CD14-positive monocyte (primary cell): ENCODE measurements around the gene FOXE1. TPM values are rescaled to one million over a fixed set of nuclear protein-coding genes. Genes with fewer than 3 reads are reported as not detected.

Experiments used
- DNase-seq, 3 donors: peaks; one replicate each; pipeline ENCODE4 v3.0.0-alpha.2; 2011 to 2022
- H2AFZ ChIP-seq: 2 replicates; pipeline ENCODE4 v1.6.0; 2012; ENCODE audit warnings: mild to moderate bottlenecking, low read depth, low read length, inconsistent platforms; ENCODE audit not compliant: insufficient read depth, poor library complexity, severe bottlenecking
- H3K27ac ChIP-seq, 2 donors: 1 replicate in 1 of 2; 2 replicates in 1 of 2; pipeline ENCODE4 v1.5.1; 2012 to 2013; ENCODE audit warnings: low read length in 2 of 2, control low read depth in 1 of 2, inconsistent platforms in 1 of 2, low read depth in 1 of 2, mild to moderate bottlenecking in 1 of 2
- H3K27me3 ChIP-seq, 2 donors: one replicate each; pipeline versions ENCODE4 v1.6.0 to v1.6.1; 2011 to 2013; ENCODE audit warnings: low read length in 2 of 2; ENCODE audit not compliant: control insufficient read depth in 2 of 2, insufficient read depth in 2 of 2
- H3K36me3 ChIP-seq, 2 donors: replicated peaks in 1 of 2; 1 replicate in 1 of 2; 2 replicates in 1 of 2; pipeline versions ENCODE4 v1.5.1 to v1.6.1; 2012 to 2013; ENCODE audit warnings: low read length in 2 of 2, control low read depth in 1 of 2, inconsistent platforms in 1 of 2, mild to moderate bottlenecking in 1 of 2; ENCODE audit not compliant: insufficient read depth in 2 of 2, control insufficient read depth in 1 of 2
- H3K4me1 ChIP-seq, 2 donors: 1 replicate in 1 of 2; 2 replicates in 1 of 2; pipeline versions ENCODE4 v1.5.1 to v1.6.1; 2012 to 2013; ENCODE audit warnings: low read length in 2 of 2, control low read depth in 1 of 2, inconsistent platforms in 1 of 2, mild to moderate bottlenecking in 1 of 2, moderate library complexity in 1 of 2; ENCODE audit not compliant: insufficient read depth in 2 of 2, control insufficient read depth in 1 of 2
- H3K4me2 ChIP-seq: replicated peaks from 2 replicates; pipeline ENCODE3; 2012; ENCODE audit warnings: low read length, moderate library complexity, mild to moderate bottlenecking; ENCODE audit not compliant: poor library complexity, severe bottlenecking; ENCODE audit errors: extremely low read depth
- H3K4me3 ChIP-seq, 3 experiments: fragments of 200-600 bp in 1 of 3; sonication (generic) in 1 of 3; replicated peaks in 1 of 3; 1 replicate in 2 of 3; 2 replicates in 1 of 3; pipeline ENCODE4 v1.5.1; 2011 to 2013; ENCODE audit warnings: low read length in 3 of 3, mild to moderate bottlenecking in 3 of 3, control low read depth in 2 of 3, low read depth in 2 of 3, inconsistent platforms in 1 of 3, moderate library complexity in 1 of 3
- H3K79me2 ChIP-seq: 2 replicates; pipeline ENCODE4 v1.6.0; 2012; ENCODE audit warnings: mild to moderate bottlenecking, control low read depth, inconsistent platforms, low read length, moderate library complexity; ENCODE audit not compliant: insufficient read depth
- H3K9ac ChIP-seq: 2 replicates; pipeline ENCODE4 v1.6.0; 2017; ENCODE audit warnings: low read length, mild to moderate bottlenecking; ENCODE audit not compliant: insufficient read depth, poor library complexity, severe bottlenecking
- H3K9me3 ChIP-seq, 2 donors: replicated peaks in 1 of 2; 1 replicate in 1 of 2; 2 replicates in 1 of 2; pipeline versions ENCODE4 v1.5.1 to v1.6.1; 2012 to 2013; ENCODE audit warnings: low read length in 2 of 2, control low read depth in 1 of 2; ENCODE audit not compliant: control insufficient read depth in 1 of 2, insufficient read depth in 1 of 2
- H4K20me1 ChIP-seq: 2 replicates; pipeline ENCODE4 v1.6.0; 2012; ENCODE audit warnings: mild to moderate bottlenecking, low read length, control low read depth, moderate library complexity; ENCODE audit not compliant: insufficient read depth
- H3K27ac Mint-ChIP-seq, 7 donors: one replicate each; pipeline ENCODE4 v1.8.0; 2020; ENCODE audit warnings: mild to moderate bottlenecking in 7 of 7, mixed read lengths in 7 of 7, moderate library complexity in 6 of 7, inconsistent platforms in 2 of 7
- H3K27me3 Mint-ChIP-seq, 3 donors: one replicate each; pipeline ENCODE4 v1.8.0; 2021 to 2022; ENCODE audit warnings: low read depth in 3 of 3, mild to moderate bottlenecking in 3 of 3, mixed read lengths in 3 of 3, moderate library complexity in 3 of 3, inconsistent platforms in 1 of 3
- H3K36me3 Mint-ChIP-seq, 2 donors: one replicate each; pipeline ENCODE4 v1.8.0; 2020; ENCODE audit warnings: mixed read lengths in 2 of 2, inconsistent platforms in 1 of 2, mild to moderate bottlenecking in 1 of 2
- H3K4me1 Mint-ChIP-seq: one replicate; pipeline ENCODE4 v1.8.0; 2020; ENCODE audit warnings: mild to moderate bottlenecking, mixed read lengths
- H3K4me3 Mint-ChIP-seq, 2 donors: one replicate each; pipeline ENCODE4 v1.8.0; 2020; ENCODE audit warnings: mild to moderate bottlenecking in 2 of 2, mixed read lengths in 2 of 2, moderate library complexity in 1 of 2
- H3K9me3 Mint-ChIP-seq, 7 donors: one replicate each; pipeline ENCODE4 v1.8.0; 2020 to 2022; ENCODE audit warnings: mixed read lengths in 7 of 7, mild to moderate bottlenecking in 6 of 7, moderate library complexity in 6 of 7, inconsistent platforms in 2 of 7
- WGBS: methylation state at CpG from one replicate; pipeline ENCODE4 v1.1.5; 2013; ENCODE audit warnings: missing lambda C conversion rate; ENCODE audit not compliant: insufficient coverage; 5-methylcytosine and 5-hydroxymethylcytosine counted together
- intact Hi-C, 2 donors: fragments of 100-400 bp; cut with micrococcal nuclease; formaldehyde crosslinking; loops; one replicate each; pipeline versions ENCODE4 v1.15.0 to v1.15.1; 2023
- polyA plus RNA-seq, 3 donors: library from polyadenylated mRNA; depleted of rRNA in 1 of 3; unstranded in 2 of 3; stranded (reverse) in 1 of 3; fragments of 300-500 nt in 2 of 3; fragments of >200 nt in 1 of 3; fragmentation: Illumina TruSeq in 2 of 3; gene quantifications; 1 replicate in 2 of 3; 2 replicates in 1 of 3; pipeline ENCODE4 v1.2.3, GENCODE V29; 2012 to 2021
- TF ChIP-seq, protein P1 (sequence below): fragments of 200-600 bp; IDR thresholded peaks from one replicate; pipeline ENCODE4 v1.8.0; 2022; ENCODE audit warnings: antibody characterized with exemption, mild to moderate bottlenecking

Gene FOXE1
- polyA plus RNA-seq, 3 donors = 0.01 TPM; not detected in 2

DNA sequence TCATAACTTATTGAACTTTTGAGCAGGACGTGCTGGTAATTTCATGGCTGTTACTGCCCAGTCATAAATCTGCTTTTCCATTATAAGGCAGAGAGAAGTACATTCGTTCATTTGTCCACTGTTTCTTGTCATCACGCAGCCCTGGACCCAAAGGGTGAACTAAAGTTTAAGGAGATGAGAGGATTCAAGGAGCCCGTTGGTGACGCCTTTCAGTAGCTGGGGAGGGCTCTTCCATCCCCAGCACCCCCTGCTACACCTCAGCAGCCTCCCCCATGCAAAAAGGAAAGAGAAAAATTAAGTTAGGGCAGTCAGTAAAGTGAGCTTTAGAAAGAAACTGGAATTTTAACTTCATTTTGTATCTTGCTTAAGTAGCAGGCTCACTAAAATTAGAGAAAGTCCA, 2.9 kb downstream of the FOXE1 start:
- no peaks in the 10 kb centered on the region for H3K79me2 ChIP-seq
- H3K36me3 Mint-ChIP-seq = peaks cover 7 to 9% of the 10 kb centered on the region in 2 donors
- no peak overlapping the region for H3K27ac Mint-ChIP-seq
- no peak for DNase-seq
- no peak overlapping the region for H3K4me2 ChIP-seq
- intact Hi-C loops = no loop called here
- H3K27me3 ChIP-seq = peaks cover 86 to 90% of the 10 kb centered on the region in 2 donors
- TF ChIP-seq, protein P1, sequence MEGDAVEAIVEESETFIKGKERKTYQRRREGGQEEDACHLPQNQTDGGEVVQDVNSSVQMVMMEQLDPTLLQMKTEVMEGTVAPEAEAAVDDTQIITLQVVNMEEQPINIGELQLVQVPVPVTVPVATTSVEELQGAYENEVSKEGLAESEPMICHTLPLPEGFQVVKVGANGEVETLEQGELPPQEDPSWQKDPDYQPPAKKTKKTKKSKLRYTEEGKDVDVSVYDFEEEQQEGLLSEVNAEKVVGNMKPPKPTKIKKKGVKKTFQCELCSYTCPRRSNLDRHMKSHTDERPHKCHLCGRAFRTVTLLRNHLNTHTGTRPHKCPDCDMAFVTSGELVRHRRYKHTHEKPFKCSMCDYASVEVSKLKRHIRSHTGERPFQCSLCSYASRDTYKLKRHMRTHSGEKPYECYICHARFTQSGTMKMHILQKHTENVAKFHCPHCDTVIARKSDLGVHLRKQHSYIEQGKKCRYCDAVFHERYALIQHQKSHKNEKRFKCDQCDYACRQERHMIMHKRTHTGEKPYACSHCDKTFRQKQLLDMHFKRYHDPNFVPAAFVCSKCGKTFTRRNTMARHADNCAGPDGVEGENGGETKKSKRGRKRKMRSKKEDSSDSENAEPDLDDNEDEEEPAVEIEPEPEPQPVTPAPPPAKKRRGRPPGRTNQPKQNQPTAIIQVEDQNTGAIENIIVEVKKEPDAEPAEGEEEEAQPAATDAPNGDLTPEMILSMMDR = no peak
- H2AFZ ChIP-seq = no peak overlapping the region
- H3K9me3 ChIP-seq = peaks cover 11 to 64% of the 10 kb centered on the region in 2 donors
- H3K9ac ChIP-seq = no peak overlapping the region
- peaks cover 0 to 53% (median 18%) of the 10 kb centered on the region in 7 donors for H3K9me3 Mint-ChIP-seq
- no peaks in the 10 kb centered on the region for H4K20me1 ChIP-seq
- H3K4me1 Mint-ChIP-seq = peaks cover 26% of the 10 kb centered on the region
- no peak overlapping the region for H3K4me3 ChIP-seq
- H3K27ac ChIP-seq = no peak overlapping the region
- H3K36me3 ChIP-seq = no peaks in the 10 kb centered on the region
- peaks cover 89 to 95% (median 91%) of the 10 kb centered on the region in 3 donors for H3K27me3 Mint-ChIP-seq
- H3K4me3 Mint-ChIP-seq = peak overlapping the region in 1 of 2 donors; percentile 80
- WGBS = 40% methylated on average over 1 of the region's 5 CpGs
- peaks cover 22 to 24% of the 10 kb centered on the region in 2 donors for H3K4me1 ChIP-seq

DNA sequence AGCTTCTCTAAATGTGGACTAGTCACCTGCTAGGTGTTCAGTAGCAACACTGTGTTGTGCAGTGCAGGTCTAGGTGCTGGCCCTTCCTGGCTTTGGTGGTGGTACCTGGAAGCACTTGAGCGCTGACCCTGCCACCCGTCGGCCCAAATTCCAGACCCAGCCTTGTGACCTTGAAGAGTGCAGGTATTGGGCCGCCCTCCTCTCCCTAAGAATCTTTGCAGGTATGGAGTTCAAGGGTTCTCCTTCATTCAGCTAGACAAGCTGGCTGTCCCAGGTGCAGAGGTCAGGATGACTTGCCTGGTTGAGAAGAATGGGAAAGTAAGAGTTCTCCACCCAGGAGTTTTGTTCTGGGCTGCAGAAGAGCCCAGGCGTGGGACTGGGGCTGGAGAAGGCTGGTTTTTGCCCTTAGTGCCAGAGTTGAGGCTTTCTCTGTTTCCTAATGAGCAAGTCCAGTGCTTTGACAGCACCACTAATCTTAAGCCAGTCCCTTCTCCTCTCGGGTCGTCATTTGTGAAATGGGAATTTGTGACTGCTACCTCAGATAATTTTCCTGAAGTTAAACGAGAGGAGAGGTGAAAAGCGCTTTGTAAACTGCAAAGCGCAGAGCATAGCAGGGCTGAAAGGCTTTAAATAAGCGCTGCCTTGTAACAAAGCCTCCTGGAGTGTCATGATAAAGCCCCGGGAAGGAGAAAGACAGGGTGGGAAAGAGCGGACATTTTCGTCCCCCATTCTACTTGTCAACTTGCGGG, 4.0 kb downstream of the FOXE1 start:
- Mint-ChIP-seq H3K27me3 (peaks cover 90 to 95% (median 90%) of the 10 kb centered on the region in 3 donors), H3K27ac (peak overlapping the region in 1 of 7 donors; percentile 42), H3K4me3 (peak overlapping the region in 1 of 2 donors; percentile 70), H3K9me3 (peaks cover 0 to 56% (median 18%) of the 10 kb centered on the region in 7 donors), H3K36me3 (peaks cover 7 to 12% of the 10 kb centered on the region in 2 donors), H3K4me1 (peaks cover 23% of the 10 kb centered on the region)
- peaks cover 79 to 88% of the 10 kb centered on the region in 2 donors for H3K27me3 ChIP-seq
- WGBS = 18% methylated on average over 12 of the region's 15 CpGs
- peaks cover 11 to 53% of the 10 kb centered on the region in 2 donors for H3K9me3 ChIP-seq
- H3K9ac ChIP-seq = no peak overlapping the region
- H3K4me2 ChIP-seq = no peak overlapping the region
- TF ChIP-seq, protein P1 = no peak
- no peak overlapping the region for H2AFZ ChIP-seq
- H3K79me2 ChIP-seq = no peaks in the 10 kb centered on the region
- H3K36me3 ChIP-seq = no peaks in the 10 kb centered on the region
- peaks cover 18 to 24% of the 10 kb centered on the region in 2 donors for H3K4me1 ChIP-seq
- intact Hi-C loops = no loop called here
- H3K4me3 ChIP-seq = no peak overlapping the region
- no peak for DNase-seq
- no peak overlapping the region for H3K27ac ChIP-seq
- no peaks in the 10 kb centered on the region for H4K20me1 ChIP-seq
